GM21367 (cell line): ENCODE results near the gene TRIM67.
"Not testable (repeated sequence)": the region's sequence is repeated elsewhere in the genome, so short reads cannot be mapped to it uniquely, and the experiment has no call there.

Experiments
- ATAC-seq: cut with Tn5 transposase; IDR thresholded peaks from one replicate; pipeline ENCODE4 v1.9.1; 2021; ENCODE audit not compliant: unreplicated experiment

The TRIM67 gene

GRCh38 chr1:231203259-231204057 is 41.6 kb downstream of the TRIM67 start:
- no peak for ATAC-seq

- no peak for ATAC-seq
Observed at GRCh38 chr1:231206856-231207255, 45.0 kb downstream of the TRIM67 start.

- ATAC-seq = no peak
Observed at GRCh38 chr1:231207437-231207836, 45.6 kb downstream of the TRIM67 start.

GRCh38 chr1:231208980-231209379 is 47.1 kb downstream of the TRIM67 start:
- ATAC-seq = no peak

- no peak for ATAC-seq
Observed at GRCh38 chr1:231209531-231209930, 47.7 kb downstream of the TRIM67 start.

GRCh38 chr1:231210126-231210525 is 48.3 kb downstream of the TRIM67 start:
- no peak for ATAC-seq

- ATAC-seq = peak; percentile 92
Observed at GRCh38 chr1:231211005-231211857, 49.4 kb downstream of the TRIM67 start.

GRCh38 chr1:231212301-231212700 is 50.4 kb downstream of the TRIM67 start:
- ATAC-seq = not testable (repeated sequence)

- no peak for ATAC-seq
Observed at GRCh38 chr1:231213831-231214573, 52.1 kb downstream of the TRIM67 start.

- ATAC-seq = no peak
Observed at GRCh38 chr1:231214918-231215680, 53.2 kb downstream of the TRIM67 start.

GRCh38 chr1:231215681-231216385 is 54.0 kb downstream of the TRIM67 start:
- ATAC-seq = no peak

GRCh38 chr1:231216498-231216897 is 54.6 kb downstream of the TRIM67 start:
- ATAC-seq = no peak

- no peak for ATAC-seq
Observed at GRCh38 chr1:231217056-231217455, 55.2 kb downstream of the TRIM67 start.

GRCh38 chr1:231218078-231218477 is 56.2 kb downstream of the TRIM67 start:
- no peak for ATAC-seq

GRCh38 chr1:231219422-231220401 is 57.9 kb downstream of the TRIM67 start:
- ATAC-seq = no peak

- ATAC-seq = no peak
Observed at GRCh38 chr1:231220801-231221200, 58.9 kb downstream of the TRIM67 start.

GRCh38 chr1:231226156-231226555 is 64.3 kb downstream of the TRIM67 start:
- ATAC-seq = no peak

- ATAC-seq = no peak
Observed at GRCh38 chr1:231231511-231231910, 69.7 kb downstream of the TRIM67 start.
